BLaER1 treated with 17β-estradiol and CSF1 and Interleukin-3, amounts not matched to agents 10 nM and 100 nM (cell line): Measurements from ENCODE around the gene PRSS27.

Experiments
- H3K27ac ChIP-seq, 11 experiments: shearing (Covaris generic); formaldehyde crosslinking; 2 replicates each; pipeline ENCODE4 v1.8.1; 2022
- H3K27me3 ChIP-seq, 11 experiments: shearing (Covaris generic); formaldehyde crosslinking; 2 replicates each; pipeline ENCODE4 v1.8.1; 2022
- H3K36me3 ChIP-seq, 11 experiments: shearing (Covaris generic); formaldehyde crosslinking; 2 replicates each; pipeline ENCODE4 v1.8.1; 2022
- H3K4me1 ChIP-seq, 10 experiments: shearing (Covaris generic); formaldehyde crosslinking; 2 replicates each; pipeline ENCODE4 v1.8.1; 2022
- H3K4me2 ChIP-seq, 11 experiments: shearing (Covaris generic); formaldehyde crosslinking; 2 replicates each; pipeline ENCODE4 v1.8.1; 2022
- H3K4me3 ChIP-seq, 10 experiments: shearing (Covaris generic); formaldehyde crosslinking; 2 replicates each; pipeline ENCODE4 v1.8.1; 2022
- H3K9ac ChIP-seq, 11 experiments: shearing (Covaris generic); formaldehyde crosslinking; 2 replicates each; pipeline ENCODE4 v1.8.1; 2022
- H3K9me3 ChIP-seq, 11 experiments: shearing (Covaris generic); formaldehyde crosslinking; replicated peaks in 1 of 11; 2 replicates each; pipeline ENCODE4 v1.8.1; 2022
- H4K20me1 ChIP-seq, 11 experiments: shearing (Covaris generic); formaldehyde crosslinking; 2 replicates each; pipeline ENCODE4 v1.8.1; 2022
- Cebpa-rat ChIP-seq, 11 experiments: shearing (Covaris generic); IDR thresholded peaks; 2 replicates each; pipeline ENCODE4 v1.8.1; 2022

PRSS27 gene

DNA sequence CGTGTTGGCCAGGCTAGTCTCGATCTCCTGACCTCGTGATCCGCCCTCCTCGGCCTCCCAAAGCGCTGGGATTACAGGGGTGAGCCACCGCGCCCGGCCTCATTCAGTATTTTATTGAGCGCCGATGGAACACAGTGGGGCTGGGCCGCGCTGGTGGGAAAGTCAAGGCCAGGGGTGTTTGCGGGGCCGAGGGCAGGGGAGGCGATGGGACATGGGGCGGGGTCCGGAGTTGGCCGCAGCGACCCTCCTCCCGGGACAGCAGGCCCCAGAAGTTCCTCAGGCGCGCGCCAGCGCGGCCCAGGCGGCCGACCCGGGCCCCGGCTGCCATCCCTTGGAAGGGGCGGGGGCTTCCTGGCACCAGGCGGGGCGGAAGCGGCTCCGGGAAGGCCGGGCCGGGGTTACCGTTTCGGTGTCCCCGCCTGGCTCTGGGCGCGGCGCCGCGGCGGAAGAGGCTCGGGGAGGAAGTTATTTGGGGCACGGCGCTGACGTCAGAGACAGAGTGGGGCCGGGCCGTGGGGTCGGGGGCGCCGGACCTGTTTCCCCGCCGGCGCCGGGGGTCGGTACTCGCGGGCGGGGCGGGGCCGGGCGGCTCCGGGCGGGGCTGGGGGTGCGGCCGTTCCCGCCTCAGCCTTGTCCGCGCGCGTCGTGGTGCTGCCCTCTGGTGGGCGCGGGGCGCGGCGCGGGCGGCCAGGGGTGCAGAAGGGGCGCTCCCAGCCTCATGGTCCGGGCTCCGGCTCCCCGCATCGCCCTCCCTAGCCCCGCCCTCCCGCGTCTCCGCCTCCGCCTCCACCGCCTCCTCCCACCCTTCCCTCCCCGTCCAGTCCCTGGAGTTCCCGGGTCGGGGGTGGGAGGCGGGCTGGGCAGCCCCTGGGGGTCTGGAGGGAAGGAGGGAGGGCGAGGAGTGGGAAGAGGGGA lies 952 bp upstream of the PRSS27 start:
- peak overlapping the region; percentile 75 to 88 (median 81) for H3K4me2 ChIP-seq
- no peaks in the 10 kb centered on the region for H3K27me3 ChIP-seq
- peak overlapping the region; percentile 55 to 75 (median 64) for H3K4me3 ChIP-seq
- H3K36me3 ChIP-seq: no peaks in the 10 kb centered on the region
- peak overlapping the region; percentile 76 to 89 (median 85) for H3K9ac ChIP-seq
- TF ChIP-seq Cebpa-rat (IDR thresholded peaks at IDR 0.05): no peak
- H3K4me1 ChIP-seq: peaks cover 37 to 58% (median 48%) of the 10 kb centered on the region in 10 experiments
- H3K27ac ChIP-seq: peak overlapping the region; percentile 75 to 89 (median 83)
- H3K9me3 ChIP-seq: no peaks in the 10 kb centered on the region
- peaks cover 0 to 19% (median 4%) of the 10 kb centered on the region in 11 experiments; a peak in 6 of 22 replicates for H4K20me1 ChIP-seq

DNA sequence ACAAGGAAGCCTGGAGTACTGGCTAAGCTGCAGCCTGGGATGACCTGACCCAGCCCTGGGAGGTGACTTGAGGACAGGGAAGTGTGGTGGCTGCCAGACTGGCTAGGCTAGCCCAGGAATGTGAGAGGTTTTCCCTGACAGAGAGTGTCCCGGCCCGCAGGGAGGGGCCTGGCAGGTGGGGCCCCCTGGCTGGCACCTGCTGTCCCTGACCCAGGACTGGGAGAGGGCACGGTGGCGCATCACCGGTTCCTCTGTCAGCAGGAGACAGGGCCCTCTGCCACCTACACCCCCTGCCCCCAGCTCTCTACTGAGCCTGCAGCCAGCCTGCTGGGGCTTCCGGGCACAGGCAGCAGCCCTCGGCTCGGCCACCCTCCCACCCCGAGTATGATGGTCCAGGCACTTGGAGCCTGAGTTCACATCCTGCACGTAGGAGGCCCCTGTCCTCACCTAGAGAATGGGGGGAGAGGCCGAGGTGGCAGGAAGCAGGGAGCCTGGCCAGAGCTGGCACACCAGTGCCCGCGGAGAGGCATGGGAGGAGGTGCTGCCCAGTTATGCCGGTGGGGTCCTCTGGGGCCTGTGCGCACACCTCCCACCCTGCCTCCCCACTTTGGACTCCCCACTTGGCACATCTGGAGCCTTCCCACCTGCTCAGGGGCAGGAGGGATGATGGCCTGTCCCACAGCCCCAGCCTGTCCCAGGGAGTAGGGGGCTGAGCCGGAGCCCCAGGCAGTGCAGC lies 528 bp downstream of the PRSS27 start:
- H3K4me3 ChIP-seq: peak overlapping the region in 1 of 10 experiments; percentile 66; a peak in 1 of 20 replicates
- peaks cover 41 to 70% (median 61%) of the 10 kb centered on the region in 10 experiments for H3K4me1 ChIP-seq
- H3K27ac ChIP-seq: peak overlapping the region in 5 of 11 experiments; percentile 78 to 89 (median 85); a peak in 5 of 22 replicates
- no peaks in the 10 kb centered on the region for H3K9me3 ChIP-seq
- H3K27me3 ChIP-seq: no peaks in the 10 kb centered on the region
- peaks cover 0 to 29% (median 13%) of the 10 kb centered on the region in 11 experiments; a peak in 14 of 22 replicates for H4K20me1 ChIP-seq
- H3K4me2 ChIP-seq: peak overlapping the region; percentile 75 to 88 (median 81)
- TF ChIP-seq Cebpa-rat (IDR thresholded peaks at IDR 0.05): no peak
- H3K36me3 ChIP-seq: no peaks in the 10 kb centered on the region
- peak overlapping the region in 8 of 11 experiments; percentile 76 to 88 (median 85); a peak in 13 of 22 replicates for H3K9ac ChIP-seq

DNA sequence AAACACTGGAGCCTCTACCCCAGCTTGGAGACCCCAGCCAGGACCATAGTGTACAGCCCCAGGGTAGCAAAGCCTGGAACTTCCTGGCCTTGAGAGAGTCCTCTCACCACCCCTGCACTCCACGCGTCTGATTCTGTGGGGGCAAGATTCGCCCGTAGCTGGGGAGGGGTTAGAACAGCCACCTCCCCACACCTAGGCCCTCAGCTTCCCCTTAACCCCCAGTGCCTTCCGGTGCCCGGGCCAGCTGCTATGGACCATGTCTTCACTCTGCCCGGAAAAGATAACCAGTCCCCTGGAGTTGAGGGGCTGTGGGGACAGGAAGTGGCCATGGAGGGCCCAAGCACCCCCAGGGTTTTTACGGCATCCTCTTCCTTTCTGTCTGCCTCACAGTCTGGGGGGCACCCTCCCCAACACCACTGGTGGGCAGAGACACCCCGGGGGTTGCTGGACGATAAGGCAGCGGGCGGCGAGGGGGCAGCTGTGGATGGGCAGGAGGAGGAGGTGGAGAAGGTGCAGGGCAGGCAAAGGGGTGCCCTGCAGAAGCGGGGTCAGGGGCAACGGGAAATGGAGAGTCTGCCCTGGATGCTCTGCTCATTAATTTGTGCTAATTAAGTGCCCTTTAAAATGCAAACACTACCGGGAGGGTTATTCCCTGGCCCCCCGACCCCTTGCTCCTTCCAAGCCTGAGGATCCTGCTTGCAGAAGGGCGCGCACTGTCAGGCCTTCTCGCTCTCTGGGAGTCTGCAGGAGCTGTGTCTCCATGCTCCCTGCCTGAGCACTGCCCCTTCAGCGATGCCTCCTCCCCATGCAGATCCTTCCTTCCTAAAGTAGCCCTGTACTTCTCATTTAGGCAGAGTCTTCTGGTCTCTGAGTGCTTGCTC lies 2.4 kb downstream of the PRSS27 start:
- H3K27ac ChIP-seq: no peak overlapping the region
- no peaks in the 10 kb centered on the region for H3K27me3 ChIP-seq
- peak overlapping the region; percentile 22 to 86 (median 59) for H3K4me2 ChIP-seq
- no peaks in the 10 kb centered on the region for H3K9me3 ChIP-seq
- peaks cover 0 to 45% (median 27%) of the 10 kb centered on the region in 11 experiments; a peak in 18 of 22 replicates for H4K20me1 ChIP-seq
- H3K4me3 ChIP-seq: no peak overlapping the region
- H3K36me3 ChIP-seq: no peaks in the 10 kb centered on the region
- H3K9ac ChIP-seq: peak overlapping the region in 4 of 11 experiments; percentile 12 to 24 (median 14); a peak in 2 of 22 replicates
- no peak for TF ChIP-seq Cebpa-rat (IDR thresholded peaks at IDR 0.05)
- H3K4me1 ChIP-seq: peaks cover 46 to 83% (median 75%) of the 10 kb centered on the region in 10 experiments

DNA sequence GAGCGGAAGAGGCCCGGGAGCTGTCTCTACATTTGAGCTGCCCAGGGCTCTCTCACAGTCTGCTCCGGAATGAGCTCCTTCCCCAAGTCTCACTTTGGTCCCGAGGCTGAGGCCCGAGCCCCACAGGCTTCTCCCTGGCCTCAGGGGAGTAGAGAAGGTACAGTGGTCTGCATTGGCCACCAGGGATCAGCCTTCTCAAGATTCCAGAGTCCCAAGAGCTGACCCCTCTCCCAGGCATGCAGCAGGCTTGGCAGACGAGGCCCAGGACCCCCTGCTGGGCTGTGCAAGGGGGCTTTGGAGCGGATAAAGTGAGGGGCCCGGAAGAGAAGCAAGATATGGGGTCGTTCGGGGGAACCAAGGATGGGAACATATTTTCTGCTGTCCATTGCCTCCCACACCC lies 3.1 kb downstream of the PRSS27 start:
- Histone ChIP-seq H3K9ac (0 out of 22 replicates have a peak overlapping the region, but pooled peaks of 1 of the 11 experiments have one; percentile 4), H4K20me1 (peaks cover 0 to 51% (median 34%) of the 10 kb centered on the region in 11 experiments; a peak in 19 of 22 replicates), H3K9me3 (no peaks in the 10 kb centered on the region), H3K27ac (no peak overlapping the region), H3K27me3 (no peaks in the 10 kb centered on the region), H3K4me2 (peak overlapping the region in 10 of 11 experiments; percentile 29 to 86 (median 75); a peak in 19 of 22 replicates), H3K4me1 (peaks cover 44 to 87% (median 76%) of the 10 kb centered on the region in 10 experiments), H3K36me3 (no peaks in the 10 kb centered on the region), H3K4me3 (no peak overlapping the region)
- no peak for TF ChIP-seq Cebpa-rat (IDR thresholded peaks at IDR 0.05)

DNA sequence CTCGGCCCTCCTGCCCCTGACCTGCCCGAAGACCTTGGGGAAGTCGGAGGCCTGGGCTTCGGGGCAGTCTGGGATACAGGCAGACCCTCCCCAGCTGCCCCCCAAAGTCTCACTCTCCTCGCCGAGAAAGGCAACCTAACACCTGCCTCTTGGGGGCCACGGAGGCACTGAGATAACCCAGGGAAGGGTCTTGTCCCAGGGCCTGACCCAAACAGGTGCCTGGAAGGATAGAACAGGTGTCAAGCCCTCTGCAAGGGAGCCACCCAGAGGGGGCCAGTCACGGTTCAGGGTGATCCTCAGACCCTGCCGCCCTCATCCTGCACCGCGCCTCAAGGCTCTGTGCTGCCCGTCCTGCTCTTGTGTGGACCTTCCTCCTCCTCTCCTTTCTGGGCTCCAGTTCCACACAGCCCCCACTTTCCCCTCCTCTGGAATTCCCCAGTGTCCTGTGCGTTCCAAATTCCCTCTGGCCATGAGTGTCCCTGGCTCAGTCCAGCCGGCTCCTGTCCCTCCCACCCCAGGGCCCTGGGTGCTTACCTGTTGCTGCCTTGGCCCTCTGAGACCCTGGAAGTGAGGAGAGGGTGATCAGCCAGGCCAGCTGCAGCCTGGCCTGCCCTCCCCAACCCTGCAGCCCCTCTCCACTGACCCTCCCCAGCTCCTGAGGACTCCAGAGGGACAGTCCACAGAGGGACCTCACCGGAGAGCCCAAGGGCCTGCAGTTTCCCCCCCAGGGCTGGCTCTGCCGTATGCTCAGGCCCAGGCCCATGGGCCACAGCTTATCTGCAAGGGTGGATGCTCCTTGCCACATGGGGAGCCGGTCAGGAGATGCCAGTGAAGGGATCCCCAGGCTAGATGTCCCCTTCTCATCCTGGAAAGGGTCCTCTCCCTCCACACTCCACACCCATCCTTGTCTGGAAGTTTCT lies 3.8 kb downstream of the PRSS27 start:
- Histone ChIP-seq H3K4me1 (peaks cover 40 to 88% (median 74%) of the 10 kb centered on the region in 10 experiments), H3K27ac (no peak overlapping the region; a peak in 1 of 22 replicates), H3K36me3 (no peaks in the 10 kb centered on the region), H3K27me3 (no peaks in the 10 kb centered on the region), H4K20me1 (peaks cover under 1 to 57% (median 37%) of the 10 kb centered on the region in 11 experiments; a peak in 21 of 22 replicates), H3K4me2 (peak overlapping the region; percentile 71 to 87 (median 82)), H3K4me3 (peak overlapping the region in 4 of 10 experiments; percentile 24 to 46 (median 32); a peak in 5 of 20 replicates), H3K9me3 (no peaks in the 10 kb centered on the region), H3K9ac (peak overlapping the region in 2 of 11 experiments; percentile 4 to 9; a peak in 3 of 22 replicates)
- TF ChIP-seq Cebpa-rat (IDR thresholded peaks at IDR 0.05): no peak

DNA sequence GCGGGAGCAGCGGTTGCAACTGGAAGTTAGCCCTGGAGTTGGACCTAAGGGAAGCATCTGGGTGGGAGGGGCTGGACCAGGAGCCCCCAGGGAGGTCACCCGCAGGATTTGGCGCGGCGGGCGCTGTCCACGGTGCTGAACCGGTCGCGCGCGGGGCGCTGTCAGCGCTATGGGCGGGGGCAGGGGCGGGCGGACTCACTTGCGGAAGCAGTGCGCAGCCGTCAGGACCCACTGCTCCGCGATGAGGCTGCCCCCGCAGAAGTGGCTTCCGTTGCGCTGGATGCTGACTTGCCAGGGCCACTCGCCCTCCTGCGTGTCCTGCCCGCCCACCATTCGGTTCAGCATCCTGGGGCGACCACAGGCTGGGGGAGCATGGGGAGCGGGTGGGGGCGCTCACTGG lies 4.5 kb downstream of the PRSS27 start:
- H3K27ac ChIP-seq: no peak overlapping the region; a peak in 1 of 22 replicates
- no peaks in the 10 kb centered on the region for H3K27me3 ChIP-seq
- H3K4me3 ChIP-seq: peak overlapping the region in 4 of 10 experiments; percentile 24 to 46 (median 32); a peak in 5 of 20 replicates
- H4K20me1 ChIP-seq: peaks cover 8 to 64% (median 44%) of the 10 kb centered on the region in 11 experiments; a peak in 21 of 22 replicates
- TF ChIP-seq Cebpa-rat (IDR thresholded peaks at IDR 0.05): no peak
- peak overlapping the region; percentile 71 to 87 (median 82) for H3K4me2 ChIP-seq
- H3K36me3 ChIP-seq: no peaks in the 10 kb centered on the region
- H3K9me3 ChIP-seq: no peaks in the 10 kb centered on the region
- peaks cover 40 to 93% (median 76%) of the 10 kb centered on the region in 10 experiments for H3K4me1 ChIP-seq
- H3K9ac ChIP-seq: peak overlapping the region in 1 of 11 experiments; percentile 9; a peak in 3 of 22 replicates

DNA sequence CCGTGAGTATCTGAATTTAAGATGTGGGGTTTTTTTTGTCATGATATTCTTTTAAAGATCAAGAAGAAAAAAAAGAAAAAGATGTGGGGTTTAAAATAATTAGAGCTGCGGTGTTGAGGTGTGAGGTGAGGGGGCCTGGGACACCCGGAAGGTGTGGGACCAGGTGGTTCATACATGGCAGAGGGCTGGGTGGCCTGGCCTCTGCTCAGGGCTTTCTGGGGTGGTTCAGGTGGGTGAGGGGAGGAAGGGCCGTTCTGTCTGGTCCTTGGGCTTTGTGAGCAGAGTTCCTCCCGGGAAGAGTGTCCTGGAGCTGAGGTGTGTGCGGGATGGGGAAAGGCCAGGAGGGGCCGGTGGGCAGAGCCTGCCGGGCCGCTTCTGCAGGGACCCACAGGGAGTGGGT lies 5.0 kb downstream of the PRSS27 start:
- Histone ChIP-seq H3K36me3 (peaks cover 0 to 4% (median 1%) of the 10 kb centered on the region in 11 experiments; a peak in 6 of 22 replicates), H4K20me1 (peaks cover 12 to 69% (median 48%) of the 10 kb centered on the region in 11 experiments; a peak in 21 of 22 replicates), H3K27ac (no peak overlapping the region), H3K9ac (no peak overlapping the region), H3K27me3 (no peaks in the 10 kb centered on the region), H3K9me3 (no peaks in the 10 kb centered on the region), H3K4me2 (peak overlapping the region; percentile 71 to 87 (median 82)), H3K4me3 (no peak overlapping the region), H3K4me1 (peaks cover 37 to 93% (median 76%) of the 10 kb centered on the region in 10 experiments)
- TF ChIP-seq Cebpa-rat (IDR thresholded peaks at IDR 0.05): no peak
